Kidney (tissue), 14 donors: ENCODE data around the gene TSHR. TPM values are rescaled to one million over a fixed set of nuclear protein-coding genes. Genes with fewer than 3 reads are reported as not detected.

Experiments used
- DNase-seq, 5 donors: peaks; one replicate each; pipeline ENCODE4 v3.0.0-alpha.2; 2013 to 2020
- FAIRE-seq: peaks from 2 replicates; lab custom pipeline; 2012; peaks lifted over from hg19 to GRCh38; lab: Jason Lieb, UNC
- H3K27ac ChIP-seq, 2 donors: one replicate each; pipeline ENCODE4 v1.7.0; 2013; ENCODE audit warnings: low read depth in 2 of 2, low read length in 2 of 2, inconsistent platforms in 1 of 2
- H3K27me3 ChIP-seq: one replicate; pipeline ENCODE4 v1.7.1; 2013; ENCODE audit warnings: low read length, inconsistent platforms; ENCODE audit not compliant: control insufficient read depth, insufficient read depth
- H3K36me3 ChIP-seq, 3 donors: one replicate each; pipeline versions ENCODE4 v1.7.0 to v1.7.1; 2013; ENCODE audit warnings: low read length in 3 of 3, control low read depth in 1 of 3, inconsistent platforms in 1 of 3; ENCODE audit not compliant: insufficient read depth in 3 of 3, control insufficient read depth in 2 of 3
- H3K4me1 ChIP-seq, 3 donors: one replicate each; pipeline versions ENCODE4 v1.7.0 to v1.7.1; 2013; ENCODE audit warnings: low read length in 3 of 3, inconsistent platforms in 1 of 3, low read depth in 1 of 3; ENCODE audit not compliant: control insufficient read depth in 2 of 3, insufficient read depth in 2 of 3
- H3K4me3 ChIP-seq, 3 donors: one replicate each; pipeline versions ENCODE4 v1.7.0 to v1.8.1; 2013; ENCODE audit warnings: low read length in 3 of 3, control low read depth in 1 of 3, inconsistent platforms in 1 of 3
- H3K9ac ChIP-seq, 3 donors: one replicate each; pipeline versions ENCODE4 v1.7.0 to v1.7.1; 2013; ENCODE audit warnings: low read length in 3 of 3, control low read depth in 1 of 3, inconsistent platforms in 1 of 3
- H3K9me3 ChIP-seq, 3 donors: one replicate each; pipeline versions ENCODE4 v1.7.0 to v1.7.1; 2013; ENCODE audit warnings: low read length in 3 of 3, control low read depth in 1 of 3, inconsistent platforms in 1 of 3; ENCODE audit not compliant: control insufficient read depth in 2 of 3, insufficient read depth in 1 of 3
- CTCF ChIP-seq: IDR thresholded peaks from 3 replicates; pipeline ENCODE4 v1.5.1; 2012; ENCODE audit warnings: mild to moderate bottlenecking, moderate library complexity, borderline replicate concordance; ENCODE audit not compliant: insufficient read depth; ENCODE audit errors: extremely low read depth
- intact Hi-C: fragments of 100-400 bp; cut with DNase I; formaldehyde crosslinking; loops from one replicate; pipeline ENCODE4 v1.11.1; 2022
- polyA plus RNA-seq: library from polyadenylated mRNA; stranded (reverse); fragments of 350-450 nt; fragmentation: Illumina TruSeq; extraction: RNeasy Lipid Tissue Mini Kit (QIAGEN cat#74804); gene quantifications from one replicate; pipeline ENCODE4 v1.2.3, GENCODE V29; 2014; ENCODE audit warnings: low read depth, low replicate concordance; ENCODE audit not compliant: insufficient read depth
- total RNA-seq: library from RNA; stranded (reverse); fragmentation: NEBNext Ultra II Directional; extraction: Animal tissue kit (Norgen Biotek cat#: 25700); gene quantifications from one replicate; pipeline ENCODE4 v1.2.1, GENCODE V29; 2021
- donor health status: control.
- donor health status: control.
- donor health status: control.
- donor health status: control.
- donor health status: control.
- donor health status: DM: yes; HTN: yes; CAD: no.
- donor health status: Normal renal cell carcinoma (clear cell type).

Gene TSHR
- total and polyA plus RNA-seq, 2 donors from 2014 or later = 0.98 TPM; not detected in 1

GRCh38 chr14:80941241-80942185 is 13.9 kb upstream of the TSHR start, which contains the start of gene CEP128:
CEP128 (minus strand) TSS chr14:80941738.
- peak; percentile 97 to 99 (median 98) for DNase-seq
- peaks cover 0 to 4% (median 0%) of the 10 kb centered on the region in 3 donors for H3K4me1 ChIP-seq
- peak; percentile 98 for FAIRE-seq
- peak within 1 kb of the TSS; percentile 9 to 79 (median 20) for H3K9ac ChIP-seq
- H3K9me3 ChIP-seq = no peaks in the 10 kb centered on the region
- H3K36me3 ChIP-seq = no peaks in the 10 kb centered on the region
- intact Hi-C loops = no loop called here
- peak within 1 kb of the TSS; percentile 73 to 86 (median 81) for H3K4me3 ChIP-seq
- TF ChIP-seq CTCF = no peak
- no peak within 1 kb of the TSS for H3K27ac ChIP-seq
- H3K27me3 ChIP-seq = no peaks in the 10 kb centered on the region

GRCh38 chr14:80942191-80942600 is 13.2 kb upstream of the TSHR start:
- DNase-seq (no peak), FAIRE-seq (no peak)
- H3K36me3 ChIP-seq = no peaks in the 10 kb centered on the region
- H3K9ac ChIP-seq = peak overlapping the region; percentile 3 to 34 (median 9)
- peak overlapping the region; percentile 43 to 57 (median 55) for H3K4me3 ChIP-seq
- no peak overlapping the region for H3K27ac ChIP-seq
- no peaks in the 10 kb centered on the region for H3K9me3 ChIP-seq
- H3K4me1 ChIP-seq = peaks cover 0 to 4% (median 0%) of the 10 kb centered on the region in 3 donors
- intact Hi-C loops = no loop called here
- TF ChIP-seq CTCF = no peak
- H3K27me3 ChIP-seq = no peaks in the 10 kb centered on the region

GRCh38 chr14:80944861-80945617 is 10.4 kb upstream of the TSHR start:
- no peaks in the 10 kb centered on the region for H3K27me3 ChIP-seq
- no peak for FAIRE-seq
- H3K4me3 ChIP-seq = no peak overlapping the region
- no peaks in the 10 kb centered on the region for H3K36me3 ChIP-seq
- no peak overlapping the region for H3K27ac ChIP-seq
- no peak overlapping the region for H3K9ac ChIP-seq
- H3K4me1 ChIP-seq = peaks cover 0 to 4% (median 0%) of the 10 kb centered on the region in 3 donors
- intact Hi-C loops = no loop called here
- TF ChIP-seq CTCF = no peak
- H3K9me3 ChIP-seq = no peaks in the 10 kb centered on the region
- no peak for DNase-seq
